Ovary (tissue), 3 donors: Measurements from ENCODE around the gene AGAP2.

Source experiments
- POLR2A ChIP-seq: fragments of 450-650 bp; IDR thresholded peaks from one replicate; pipeline ENCODE4 v1.6.1; 2017; ENCODE audit warnings: antibody characterized with exemption, mild to moderate bottlenecking, moderate library complexity
- TF ChIP-seq, protein P1 (sequence below), 3 donors: fragments of 450-650 bp in 2 of 3; fragments of 200-600 bp in 1 of 3; IDR thresholded peaks; one replicate each; pipeline versions ENCODE4 v1.5.1 to v1.8.0; 2016 to 2022; ENCODE audit warnings: antibody characterized with exemption in 3 of 3, mild to moderate bottlenecking in 1 of 3
- donor health status: DM: no; HTN: no; CAD: no.

DNA sequence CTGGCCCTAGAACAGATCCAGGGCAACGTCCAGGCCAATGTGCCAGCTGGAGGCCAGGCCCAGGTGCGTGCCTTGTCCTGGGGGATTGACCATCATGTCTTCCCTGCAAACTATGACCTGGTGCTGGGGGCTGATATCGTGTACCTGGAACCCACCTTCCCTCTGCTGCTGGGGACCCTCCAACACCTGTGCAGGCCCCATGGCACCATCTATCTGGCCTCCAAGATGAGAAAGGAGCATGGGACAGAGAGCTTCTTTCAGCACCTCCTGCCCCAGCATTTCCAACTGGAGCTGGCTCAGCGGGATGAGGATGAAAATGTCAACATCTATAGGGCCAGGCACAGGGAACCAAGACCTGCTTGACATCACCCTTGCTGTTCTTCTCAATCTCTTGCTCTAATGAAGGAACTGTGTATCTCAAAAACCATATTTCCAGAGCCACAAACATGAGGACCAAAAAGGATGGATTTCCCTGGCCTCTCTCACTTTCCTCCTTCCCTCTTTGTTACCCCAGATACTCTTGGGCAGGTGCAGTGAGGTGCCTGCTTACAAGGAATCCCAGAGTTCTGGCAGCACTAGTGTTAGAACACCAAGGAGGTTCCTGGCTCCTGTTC, 41.8 kb upstream of the AGAP2 start:
- TF ChIP-seq, protein P1, sequence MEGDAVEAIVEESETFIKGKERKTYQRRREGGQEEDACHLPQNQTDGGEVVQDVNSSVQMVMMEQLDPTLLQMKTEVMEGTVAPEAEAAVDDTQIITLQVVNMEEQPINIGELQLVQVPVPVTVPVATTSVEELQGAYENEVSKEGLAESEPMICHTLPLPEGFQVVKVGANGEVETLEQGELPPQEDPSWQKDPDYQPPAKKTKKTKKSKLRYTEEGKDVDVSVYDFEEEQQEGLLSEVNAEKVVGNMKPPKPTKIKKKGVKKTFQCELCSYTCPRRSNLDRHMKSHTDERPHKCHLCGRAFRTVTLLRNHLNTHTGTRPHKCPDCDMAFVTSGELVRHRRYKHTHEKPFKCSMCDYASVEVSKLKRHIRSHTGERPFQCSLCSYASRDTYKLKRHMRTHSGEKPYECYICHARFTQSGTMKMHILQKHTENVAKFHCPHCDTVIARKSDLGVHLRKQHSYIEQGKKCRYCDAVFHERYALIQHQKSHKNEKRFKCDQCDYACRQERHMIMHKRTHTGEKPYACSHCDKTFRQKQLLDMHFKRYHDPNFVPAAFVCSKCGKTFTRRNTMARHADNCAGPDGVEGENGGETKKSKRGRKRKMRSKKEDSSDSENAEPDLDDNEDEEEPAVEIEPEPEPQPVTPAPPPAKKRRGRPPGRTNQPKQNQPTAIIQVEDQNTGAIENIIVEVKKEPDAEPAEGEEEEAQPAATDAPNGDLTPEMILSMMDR (IDR thresholded peaks at IDR 0.05), result no peak
- TF ChIP-seq POLR2A, result no peak
